Measurements from ENCODE around the gene MICALL1. TPM values are rescaled to one million over a fixed set of nuclear protein-coding genes. Genes with fewer than 3 reads are reported as not detected.

Gene MICALL1
- total and polyA plus RNA-seq, 2 of the 13 experiments (the other 11 are each of a cell fraction or from before 2014, with no cell fraction given) = 7.6 to 10.6 TPM

DNA sequence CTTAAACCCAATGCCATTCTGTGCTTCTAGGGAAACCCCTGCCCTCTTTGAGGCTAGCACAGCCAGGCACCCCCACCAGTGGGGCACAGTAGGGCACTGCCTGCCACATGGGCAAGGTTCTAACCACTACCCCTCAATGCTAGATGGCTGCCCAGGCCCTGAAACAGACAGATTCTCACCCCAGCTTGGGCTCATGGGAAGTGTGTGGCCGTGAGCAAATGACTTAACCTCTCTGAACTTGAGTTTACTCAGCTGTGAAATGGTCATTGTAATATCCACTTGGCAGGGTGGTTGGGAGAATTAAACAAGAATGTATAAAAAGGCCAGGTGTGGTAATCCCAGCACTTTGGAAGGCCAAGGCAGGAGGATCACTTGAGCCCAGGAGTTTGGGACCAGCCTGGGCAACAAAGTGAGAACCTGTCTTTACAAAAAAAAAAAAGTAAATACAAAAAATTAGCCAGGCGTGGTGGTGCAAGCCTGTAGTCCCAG, 24.9 kb downstream of the MICALL1 start:
- ChIA-PET CTCF (ENCODE audit: low intra/inter-chr PET ratio, low total read pairs) (interaction anchor here (1.1 kb wide), 1 partner anchor 113 kb away, joined by 5 read pairs; no protein-coding TSS in a partner anchor), POLR2A (interaction anchor here (0.6 kb wide), 1 partner anchor 20 kb away, joined by 4 read pairs; no protein-coding TSS in a partner anchor)
- H3K36me3 ChIP-seq (replicated peaks in 1 of 2; ENCODE audit: control insufficient read depth in 1 of 2, insufficient read depth in 2 of 2, low read length in 2 of 2) = peaks cover 20 to 25% of the 10 kb centered on the region in 2 experiments; a peak in 4 of 5 replicates
- BruUV-seq (replicated peaks) = no TSS peak
- H3K9me3 ChIP-seq (ENCODE audit: low read length) = no peaks in the 10 kb centered on the region
- H3K4me2 ChIP-seq (ENCODE audit: low read depth, low read length) = no peak overlapping the region
- H3K27me3 ChIP-seq (ENCODE audit: control insufficient read depth in 1 of 2, insufficient read depth in 2 of 2, low read length in 2 of 2) = no peaks in the 10 kb centered on the region
- no peak for ATAC-seq
- no peak overlapping the region for H2AFZ ChIP-seq (ENCODE audit: low read length)
- H3K9ac ChIP-seq (ENCODE audit: insufficient read depth, low read depth, low read length) = no peak overlapping the region
- no peaks in the 10 kb centered on the region for H4K20me1 ChIP-seq (ENCODE audit: insufficient read depth, low read length)
- in situ Hi-C loops (cut with HindIII; ENCODE audit: extremely low pct_ligation_motif_present, low pct_unique_long_range_greater_than_20kb) = loop anchor here (10.0 kb wide), 1 partner anchor 116 kb away; no protein-coding TSS in a partner anchor
- no peak for FAIRE-seq
- H3K27ac ChIP-seq (ENCODE audit: extremely low read length, insufficient read depth, low read length) = no peak overlapping the region
- H3K4me1 ChIP-seq (ENCODE audit: insufficient read depth, low read length) = peaks cover 13% of the 10 kb centered on the region
- 84% methylated on average over 2 of the region's 2 CpGs for WGBS (ENCODE audit: low lambda C conversion rate)
- no peak for DNase-seq (ENCODE audit: low spot score)
- intact Hi-C loops (cut with micrococcal nuclease; ENCODE audit: unreplicated experiment) = loop anchor here (1.0 to 5.0 kb wide), 2 partner anchors 25 to 36 kb away; partner anchors contain the start of gene MICALL1
- no peaks in the 10 kb centered on the region for H3K79me2 ChIP-seq (ENCODE audit: insufficient read depth, low read length)
- TF ChIP-seq, protein P1, sequence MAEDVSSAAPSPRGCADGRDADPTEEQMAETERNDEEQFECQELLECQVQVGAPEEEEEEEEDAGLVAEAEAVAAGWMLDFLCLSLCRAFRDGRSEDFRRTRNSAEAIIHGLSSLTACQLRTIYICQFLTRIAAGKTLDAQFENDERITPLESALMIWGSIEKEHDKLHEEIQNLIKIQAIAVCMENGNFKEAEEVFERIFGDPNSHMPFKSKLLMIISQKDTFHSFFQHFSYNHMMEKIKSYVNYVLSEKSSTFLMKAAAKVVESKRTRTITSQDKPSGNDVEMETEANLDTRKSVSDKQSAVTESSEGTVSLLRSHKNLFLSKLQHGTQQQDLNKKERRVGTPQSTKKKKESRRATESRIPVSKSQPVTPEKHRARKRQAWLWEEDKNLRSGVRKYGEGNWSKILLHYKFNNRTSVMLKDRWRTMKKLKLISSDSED (CRISPR knock-in tag; IDR thresholded peaks at IDR 0.05) = no peak
- TF ChIP-seq TCF12 (IDR thresholded peaks at IDR 0.05) = no peak
- TF ChIP-seq TCF12 (CRISPR knock-in tag; IDR thresholded peaks at IDR 0.05) = no peak
- TF ChIP-seq MXI1 (IDR thresholded peaks at IDR 0.05; ENCODE audit: borderline replicate concordance, low read depth, low read length) = no peak
- TF ChIP-seq PAX8 (CRISPR knock-in tag; IDR thresholded peaks at IDR 0.05; ENCODE audit: borderline replicate concordance) = no peak
- TF ChIP-seq ARID2 (CRISPR knock-in tag; IDR thresholded peaks at IDR 0.05; ENCODE audit: borderline replicate concordance) = no peak
- TF ChIP-seq ZNF768 (CRISPR knock-in tag; IDR thresholded peaks at IDR 0.05) = peak; percentile 61; the same call in 1 of the 2 replicates
- no peak overlapping the region for H3K4me3 ChIP-seq (replicated peaks in 1 of 3; ENCODE audit: insufficient read depth in 1 of 3, low read depth in 2 of 3, low read length in 3 of 3)
